Omental fat pad (tissue), 4 donors: Measurements from ENCODE around the gene BMP7. TPM values are rescaled to one million over a fixed set of nuclear protein-coding genes. Genes with fewer than 3 reads are reported as not detected.

Experiments used
- ATAC-seq: fragments of 150-250 bp; one replicate; pipeline ENCODE4 v1.9.1; 2016; ENCODE audit warnings: mild to moderate bottlenecking, moderate library complexity; ENCODE audit not compliant: low FRiP score
- DNase-seq: peaks from one replicate; pipeline ENCODE4 v3.0.0-alpha.2; 2019; ENCODE audit warnings: low spot score
- total RNA-seq, 4 donors: library from RNA; depleted of rRNA; stranded (reverse); fragments of >200 nt; gene quantifications; one replicate each; pipeline ENCODE4 v1.1.0, GENCODE V29; 2016
- TF ChIP-seq, protein P1 (sequence below), 3 donors: fragments of 450-650 bp; IDR thresholded peaks; one replicate each; pipeline ENCODE4 v1.5.1; 2016 to 2017; ENCODE audit warnings: antibody characterized with exemption in 3 of 3, mild to moderate bottlenecking in 3 of 3, moderate library complexity in 2 of 3

BMP7 gene
- total RNA-seq, 4 donors from 2014 or later: 0.79 to 5.1 (median 1.7) TPM

DNA sequence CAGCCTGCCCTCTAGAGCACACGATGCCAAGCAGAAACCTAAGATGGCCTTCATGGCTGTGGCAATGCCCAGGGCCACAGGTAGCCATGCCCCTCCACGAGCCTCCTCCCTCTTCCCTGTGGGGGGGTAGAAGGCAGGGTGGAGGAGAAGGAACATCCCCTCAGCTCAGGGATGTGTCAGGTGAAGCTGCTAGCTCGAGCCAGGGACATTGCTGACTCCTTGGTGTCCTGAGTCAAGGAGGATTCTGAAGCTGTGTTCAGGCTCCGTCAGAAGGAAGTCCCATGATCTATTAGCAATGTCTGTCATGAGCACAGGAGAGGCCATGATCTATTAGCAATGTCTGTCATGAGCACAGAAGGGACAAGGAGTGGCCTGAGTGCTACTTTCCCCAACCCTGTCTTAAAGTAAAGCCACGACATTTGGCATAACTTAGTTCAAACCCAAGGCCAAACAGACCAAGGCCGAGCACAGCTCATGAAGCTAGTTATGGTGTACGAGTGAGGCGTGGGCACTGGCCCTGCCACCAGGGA is 87.8 kb downstream of the BMP7 start:
- no peak for ATAC-seq
- TF ChIP-seq, protein P1, sequence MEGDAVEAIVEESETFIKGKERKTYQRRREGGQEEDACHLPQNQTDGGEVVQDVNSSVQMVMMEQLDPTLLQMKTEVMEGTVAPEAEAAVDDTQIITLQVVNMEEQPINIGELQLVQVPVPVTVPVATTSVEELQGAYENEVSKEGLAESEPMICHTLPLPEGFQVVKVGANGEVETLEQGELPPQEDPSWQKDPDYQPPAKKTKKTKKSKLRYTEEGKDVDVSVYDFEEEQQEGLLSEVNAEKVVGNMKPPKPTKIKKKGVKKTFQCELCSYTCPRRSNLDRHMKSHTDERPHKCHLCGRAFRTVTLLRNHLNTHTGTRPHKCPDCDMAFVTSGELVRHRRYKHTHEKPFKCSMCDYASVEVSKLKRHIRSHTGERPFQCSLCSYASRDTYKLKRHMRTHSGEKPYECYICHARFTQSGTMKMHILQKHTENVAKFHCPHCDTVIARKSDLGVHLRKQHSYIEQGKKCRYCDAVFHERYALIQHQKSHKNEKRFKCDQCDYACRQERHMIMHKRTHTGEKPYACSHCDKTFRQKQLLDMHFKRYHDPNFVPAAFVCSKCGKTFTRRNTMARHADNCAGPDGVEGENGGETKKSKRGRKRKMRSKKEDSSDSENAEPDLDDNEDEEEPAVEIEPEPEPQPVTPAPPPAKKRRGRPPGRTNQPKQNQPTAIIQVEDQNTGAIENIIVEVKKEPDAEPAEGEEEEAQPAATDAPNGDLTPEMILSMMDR (IDR thresholded peaks at IDR 0.05): no peak
- DNase-seq: no peak

DNA sequence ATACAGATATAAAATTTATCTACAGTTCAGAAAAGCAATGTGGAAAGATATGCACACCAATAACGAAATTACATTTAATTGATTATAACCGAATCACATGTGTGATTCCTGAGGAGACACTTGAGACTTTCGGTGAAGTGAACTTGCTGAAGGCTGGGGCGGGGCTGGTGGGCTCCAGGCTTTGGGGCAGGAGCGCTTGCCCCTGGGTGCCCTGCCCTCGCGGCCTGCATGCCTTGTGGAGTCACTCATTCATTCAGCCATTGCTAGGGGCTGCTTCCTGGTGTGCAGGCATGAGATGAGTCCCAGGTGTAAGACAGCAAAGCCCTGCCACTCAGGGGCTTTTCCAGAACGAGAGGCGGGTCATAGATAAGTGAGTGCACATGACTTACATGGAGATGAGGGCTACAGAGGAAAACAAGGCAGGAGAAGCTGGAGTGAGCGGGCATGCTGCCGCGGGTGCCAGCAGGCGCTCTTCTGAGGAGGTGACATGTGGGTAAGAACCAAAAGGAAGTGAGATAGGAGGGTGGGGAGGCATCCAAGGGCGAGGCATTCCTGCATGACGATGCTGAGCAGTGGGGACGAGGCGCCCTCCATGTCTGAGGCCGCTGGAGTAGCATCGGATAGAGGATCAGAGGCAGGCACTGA is 88.7 kb downstream of the BMP7 start:
- ATAC-seq (no peak), DNase-seq (no peak)
- TF ChIP-seq, protein P1 (IDR thresholded peaks at IDR 0.05): no peak

DNA sequence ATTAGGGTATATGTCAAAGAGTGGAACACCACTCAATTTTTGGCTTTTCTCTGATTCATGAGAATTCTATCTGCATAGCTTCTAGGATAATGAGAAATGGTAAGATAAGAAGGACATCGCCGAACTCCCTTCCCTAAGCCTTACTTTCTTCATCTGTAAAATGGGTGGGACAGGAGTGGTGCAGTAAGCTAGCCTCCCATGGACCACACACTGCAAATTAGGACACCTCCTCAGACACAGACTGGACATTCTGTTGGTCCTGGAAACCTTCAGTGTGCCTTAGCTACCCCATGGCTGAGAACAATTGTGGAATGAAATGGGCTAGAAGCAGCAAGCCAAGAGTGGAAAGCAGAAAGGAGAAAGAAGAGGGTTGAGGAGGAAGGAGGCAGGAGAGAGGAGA is 89.6 kb downstream of the BMP7 start:
- ATAC-seq (no peak), DNase-seq (no peak)
- TF ChIP-seq, protein P1 (IDR thresholded peaks at IDR 0.05): no peak

DNA sequence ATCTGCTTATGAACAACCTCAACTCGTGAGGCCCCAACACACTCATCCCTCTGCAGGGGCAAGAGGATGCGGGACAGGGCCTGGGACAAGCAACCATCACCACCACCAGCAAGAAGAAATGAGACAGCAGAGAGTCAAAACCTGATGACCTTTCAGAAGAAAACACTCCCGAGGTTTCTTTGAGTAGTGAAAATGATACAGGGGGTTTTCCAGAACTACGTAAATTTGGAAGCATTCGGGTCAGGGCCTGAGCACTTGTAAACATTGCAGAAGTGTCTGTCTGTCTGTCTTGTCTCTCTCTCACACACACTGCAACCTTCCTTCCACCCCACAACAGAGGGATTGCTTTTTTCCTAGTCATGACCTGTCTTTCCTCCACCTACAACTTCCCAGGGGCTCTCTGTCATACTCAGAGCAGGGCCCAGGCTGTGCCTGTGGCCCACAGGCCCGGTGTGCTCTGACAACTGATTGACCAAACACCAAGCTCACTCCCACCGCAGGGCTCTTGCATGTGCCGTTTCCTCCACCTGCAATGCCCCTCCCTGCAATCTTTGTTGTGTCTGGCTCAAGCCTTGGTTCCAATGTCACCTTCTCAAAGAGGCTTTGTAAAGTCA is 90.9 kb downstream of the BMP7 start:
- TF ChIP-seq, protein P1 (IDR thresholded peaks at IDR 0.05): no peak
- no peak for ATAC-seq

DNA sequence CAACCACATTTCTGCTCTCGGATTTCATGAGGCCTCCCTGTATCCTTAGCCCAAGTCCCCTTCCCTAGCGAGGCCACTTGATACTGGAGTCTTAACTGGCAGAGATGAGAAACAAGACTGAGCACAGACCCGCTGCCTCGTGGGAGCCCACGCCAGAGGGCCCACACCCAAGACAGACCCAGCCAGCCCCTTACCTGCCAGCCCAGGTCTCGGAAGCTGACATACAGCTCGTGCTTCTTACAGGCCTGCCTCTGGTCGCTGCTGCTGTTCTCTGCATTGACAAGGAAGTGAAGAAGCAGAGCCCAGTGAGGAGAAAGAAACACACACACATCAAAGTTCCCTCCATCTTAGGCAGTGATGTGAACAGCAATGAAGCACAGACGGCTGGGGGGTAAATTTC is 91.7 kb downstream of the BMP7 start:
- DNase-seq: no peak
- TF ChIP-seq, protein P1 (IDR thresholded peaks at IDR 0.05): no peak
- no peak for ATAC-seq

More for the DNA sequence above, 90.9 kb downstream of the BMP7 start:
- DNase-seq: no peak

DNA sequence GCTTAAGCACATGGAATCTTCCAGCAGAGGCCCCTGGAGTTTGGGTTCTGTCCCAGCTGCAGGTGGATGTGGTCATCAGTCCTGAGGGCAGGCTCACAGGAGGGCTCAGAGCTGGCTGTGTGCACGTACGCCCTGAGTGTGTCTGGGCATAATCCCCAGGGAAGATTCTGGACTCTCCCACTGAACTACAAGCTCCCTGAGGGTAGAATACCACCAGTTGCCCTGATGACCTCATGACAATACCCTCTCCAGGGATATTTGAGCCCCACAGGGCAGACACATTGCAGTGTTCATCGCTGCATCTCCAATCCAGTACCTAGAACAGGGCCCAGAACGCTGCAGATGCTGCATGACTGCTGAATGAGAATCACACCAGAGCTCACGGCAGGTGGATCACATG is 92.5 kb downstream of the BMP7 start:
- no peak for DNase-seq
- ATAC-seq: no peak
- TF ChIP-seq, protein P1 (IDR thresholded peaks at IDR 0.05): no peak

DNA sequence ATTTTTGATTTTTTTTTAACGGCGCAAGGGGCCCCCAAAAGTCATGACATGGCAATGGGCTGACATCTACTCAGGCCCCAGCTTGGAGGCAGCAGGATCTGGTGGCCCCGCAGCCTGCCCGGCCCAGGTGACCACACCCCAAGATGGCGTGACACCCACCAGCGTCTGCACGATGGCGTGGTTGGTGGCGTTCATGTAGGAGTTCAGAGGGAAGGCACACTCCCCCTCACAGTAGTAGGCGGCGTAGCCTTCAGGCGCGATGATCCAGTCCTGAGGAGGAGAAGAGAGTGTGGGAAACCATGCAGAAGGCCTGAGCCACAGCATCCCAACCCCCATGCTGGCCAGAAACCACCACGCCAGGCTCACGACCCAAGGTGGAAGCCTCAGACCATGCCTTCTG is 93.4 kb downstream of the BMP7 start:
- no peak for ATAC-seq
- DNase-seq: no peak
- TF ChIP-seq, protein P1 (IDR thresholded peaks at IDR 0.05): no peak
